ENCODE data around the gene PTCSC3.

The PTCSC3 gene

GRCh38 chr14:36217732-36218131, 41.2 kb upstream of the PTCSC3 start:
- no peak for TF ChIP-seq EZH2phosphoT487 (IDR thresholded peaks at IDR 0.05; ENCODE audit: borderline replicate concordance, low read length)
- TF ChIP-seq CTCF (IDR thresholded peaks at IDR 0.05; ENCODE audit: low read depth, low read length, poor library complexity, severe bottlenecking): no peak
- no peaks in the 10 kb centered on the region for H3K36me3 ChIP-seq (ENCODE audit: control insufficient read depth, low read length)
- H3K4me3 ChIP-seq (ENCODE audit: low read length): no peak overlapping the region
- H3F3A ChIP-seq (ENCODE audit: control insufficient read depth, insufficient read depth): no peaks in the 10 kb centered on the region
- peaks cover 4% of the 10 kb centered on the region; the same call in 1 of the 2 replicates for H3K27me3 ChIP-seq (ENCODE audit: control insufficient read depth, low read length)
- H3K79me2 ChIP-seq (ENCODE audit: control insufficient read depth, low read length): no peaks in the 10 kb centered on the region
- H3K4me2 ChIP-seq (ENCODE audit: low read length): no peak overlapping the region
- H3K9me2 ChIP-seq (replicated peaks; ENCODE audit: control insufficient read depth, low read length): no peaks in the 10 kb centered on the region; the same call in 1 of the 2 replicates
- no peak overlapping the region for H3K27ac ChIP-seq (ENCODE audit: low read depth, low read length)
- H3K4me1 ChIP-seq (ENCODE audit: control insufficient read depth, low read length): no peaks in the 10 kb centered on the region
- H4K20me1 ChIP-seq (ENCODE audit: control insufficient read depth, insufficient read depth, low read depth, low read length): no peaks in the 10 kb centered on the region
- H3K9me3 ChIP-seq (ENCODE audit: control insufficient read depth, insufficient read depth, low read length): no peaks in the 10 kb centered on the region

GRCh38 chr14:36217027-36217426, 40.5 kb upstream of the PTCSC3 start:
- peaks cover 4% of the 10 kb centered on the region; the same call in 1 of the 2 replicates for H3K27me3 ChIP-seq (ENCODE audit: control insufficient read depth, low read length)
- no peak overlapping the region for H3K4me2 ChIP-seq (ENCODE audit: low read length)
- TF ChIP-seq CTCF (IDR thresholded peaks at IDR 0.05; ENCODE audit: low read depth, low read length, poor library complexity, severe bottlenecking) (no peak), EZH2phosphoT487 (IDR thresholded peaks at IDR 0.05; ENCODE audit: borderline replicate concordance, low read length) (no peak)
- no peaks in the 10 kb centered on the region for H3K4me1 ChIP-seq (ENCODE audit: control insufficient read depth, low read length)
- no peak overlapping the region for H3K27ac ChIP-seq (ENCODE audit: low read depth, low read length)
- H3K9me2 ChIP-seq (replicated peaks; ENCODE audit: control insufficient read depth, low read length): no peaks in the 10 kb centered on the region; the same call in 1 of the 2 replicates
- H3K9me3 ChIP-seq (ENCODE audit: control insufficient read depth, insufficient read depth, low read length): no peaks in the 10 kb centered on the region
- no peaks in the 10 kb centered on the region for H3F3A ChIP-seq (ENCODE audit: control insufficient read depth, insufficient read depth)
- no peaks in the 10 kb centered on the region for H3K79me2 ChIP-seq (ENCODE audit: control insufficient read depth, low read length)
- no peaks in the 10 kb centered on the region for H4K20me1 ChIP-seq (ENCODE audit: control insufficient read depth, insufficient read depth, low read depth, low read length)
- H3K36me3 ChIP-seq (ENCODE audit: control insufficient read depth, low read length): no peaks in the 10 kb centered on the region
- H3K4me3 ChIP-seq (ENCODE audit: low read length): no peak overlapping the region

- TF ChIP-seq EZH2phosphoT487 (IDR thresholded peaks at IDR 0.05; ENCODE audit: borderline replicate concordance, low read length) (no peak), CTCF (IDR thresholded peaks at IDR 0.05; ENCODE audit: low read depth, low read length, poor library complexity, severe bottlenecking) (no peak)
- Histone ChIP-seq H3K27ac (ENCODE audit: low read depth, low read length) (no peak overlapping the region), H3K9me2 (replicated peaks; ENCODE audit: control insufficient read depth, low read length) (no peaks in the 10 kb centered on the region; the same call in 1 of the 2 replicates), H3K4me1 (ENCODE audit: control insufficient read depth, low read length) (no peaks in the 10 kb centered on the region), H4K20me1 (ENCODE audit: control insufficient read depth, insufficient read depth, low read depth, low read length) (no peaks in the 10 kb centered on the region), H3K4me3 (ENCODE audit: low read length) (no peak overlapping the region), H3K9me3 (ENCODE audit: control insufficient read depth, insufficient read depth, low read length) (no peaks in the 10 kb centered on the region), H3K4me2 (ENCODE audit: low read length) (no peak overlapping the region), H3F3A (ENCODE audit: control insufficient read depth, insufficient read depth) (no peaks in the 10 kb centered on the region), H3K79me2 (ENCODE audit: control insufficient read depth, low read length) (no peaks in the 10 kb centered on the region), H3K36me3 (ENCODE audit: control insufficient read depth, low read length) (no peaks in the 10 kb centered on the region), H3K27me3 (ENCODE audit: control insufficient read depth, low read length) (no peaks in the 10 kb centered on the region; the same call in 1 of the 2 replicates)
Observed at GRCh38 chr14:36215217-36215598, 38.7 kb upstream of the PTCSC3 start.

Data from DOHH2 (cell line).